HUES64 (cell line): ENCODE measurements around the gene RNF20. TPM values are rescaled to one million over a fixed set of nuclear protein-coding genes. Genes with fewer than 3 reads are reported as not detected.
A peak's percentile ranks its signal among the peaks of the same experiment; 100 is the strongest.

Experiments
- H3K27ac ChIP-seq: 2 replicates; pipeline ENCODE4 v1.7.0; 2013; ENCODE audit warnings: low read depth, low read length, inconsistent platforms
- H3K27me3 ChIP-seq: 2 replicates; pipeline ENCODE4 v1.6.1; 2013; ENCODE audit warnings: mild to moderate bottlenecking, low read length; ENCODE audit not compliant: insufficient read depth
- H3K36me3 ChIP-seq: 2 replicates; pipeline ENCODE4 v1.6.1; 2013; ENCODE audit warnings: mild to moderate bottlenecking, low read length; ENCODE audit not compliant: insufficient read depth
- H3K4me1 ChIP-seq: 2 replicates; pipeline ENCODE4 v1.6.1; 2013; ENCODE audit warnings: mild to moderate bottlenecking, low read length, moderate library complexity; ENCODE audit not compliant: insufficient read depth
- H3K4me3 ChIP-seq: 2 replicates; pipeline ENCODE4 v1.5.1; 2013; ENCODE audit warnings: mild to moderate bottlenecking, low read length, moderate library complexity
- H3K9ac ChIP-seq: 2 replicates; pipeline ENCODE4 v1.6.1; 2013; ENCODE audit warnings: mild to moderate bottlenecking, low read depth, low read length
- H3K9me3 ChIP-seq: 2 replicates; pipeline ENCODE4 v1.6.1; 2013; ENCODE audit warnings: low read depth, low read length; ENCODE audit not compliant: insufficient read depth
- WGBS: fragments of 150-250, 120-280 bp; methylation state at CpG from one replicate; pipeline ENCODE4 v1.1.7; 2013; ENCODE audit warnings: missing lambda C conversion rate; 5-methylcytosine and 5-hydroxymethylcytosine counted together
- polyA plus RNA-seq, 2 experiments: library from polyadenylated mRNA; stranded (reverse); fragments of 50-300 nt; gene quantifications; one replicate each; pipeline ENCODE4 v1.2.3, GENCODE V29; 2013

Gene RNF20, protein sequence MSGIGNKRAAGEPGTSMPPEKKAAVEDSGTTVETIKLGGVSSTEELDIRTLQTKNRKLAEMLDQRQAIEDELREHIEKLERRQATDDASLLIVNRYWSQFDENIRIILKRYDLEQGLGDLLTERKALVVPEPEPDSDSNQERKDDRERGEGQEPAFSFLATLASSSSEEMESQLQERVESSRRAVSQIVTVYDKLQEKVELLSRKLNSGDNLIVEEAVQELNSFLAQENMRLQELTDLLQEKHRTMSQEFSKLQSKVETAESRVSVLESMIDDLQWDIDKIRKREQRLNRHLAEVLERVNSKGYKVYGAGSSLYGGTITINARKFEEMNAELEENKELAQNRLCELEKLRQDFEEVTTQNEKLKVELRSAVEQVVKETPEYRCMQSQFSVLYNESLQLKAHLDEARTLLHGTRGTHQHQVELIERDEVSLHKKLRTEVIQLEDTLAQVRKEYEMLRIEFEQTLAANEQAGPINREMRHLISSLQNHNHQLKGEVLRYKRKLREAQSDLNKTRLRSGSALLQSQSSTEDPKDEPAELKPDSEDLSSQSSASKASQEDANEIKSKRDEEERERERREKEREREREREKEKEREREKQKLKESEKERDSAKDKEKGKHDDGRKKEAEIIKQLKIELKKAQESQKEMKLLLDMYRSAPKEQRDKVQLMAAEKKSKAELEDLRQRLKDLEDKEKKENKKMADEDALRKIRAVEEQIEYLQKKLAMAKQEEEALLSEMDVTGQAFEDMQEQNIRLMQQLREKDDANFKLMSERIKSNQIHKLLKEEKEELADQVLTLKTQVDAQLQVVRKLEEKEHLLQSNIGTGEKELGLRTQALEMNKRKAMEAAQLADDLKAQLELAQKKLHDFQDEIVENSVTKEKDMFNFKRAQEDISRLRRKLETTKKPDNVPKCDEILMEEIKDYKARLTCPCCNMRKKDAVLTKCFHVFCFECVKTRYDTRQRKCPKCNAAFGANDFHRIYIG
- polyA plus RNA-seq (2013, experiment 1 of 2) = 31.2 TPM
- 31.1 TPM for polyA plus RNA-seq (2013, experiment 2 of 2)

DNA sequence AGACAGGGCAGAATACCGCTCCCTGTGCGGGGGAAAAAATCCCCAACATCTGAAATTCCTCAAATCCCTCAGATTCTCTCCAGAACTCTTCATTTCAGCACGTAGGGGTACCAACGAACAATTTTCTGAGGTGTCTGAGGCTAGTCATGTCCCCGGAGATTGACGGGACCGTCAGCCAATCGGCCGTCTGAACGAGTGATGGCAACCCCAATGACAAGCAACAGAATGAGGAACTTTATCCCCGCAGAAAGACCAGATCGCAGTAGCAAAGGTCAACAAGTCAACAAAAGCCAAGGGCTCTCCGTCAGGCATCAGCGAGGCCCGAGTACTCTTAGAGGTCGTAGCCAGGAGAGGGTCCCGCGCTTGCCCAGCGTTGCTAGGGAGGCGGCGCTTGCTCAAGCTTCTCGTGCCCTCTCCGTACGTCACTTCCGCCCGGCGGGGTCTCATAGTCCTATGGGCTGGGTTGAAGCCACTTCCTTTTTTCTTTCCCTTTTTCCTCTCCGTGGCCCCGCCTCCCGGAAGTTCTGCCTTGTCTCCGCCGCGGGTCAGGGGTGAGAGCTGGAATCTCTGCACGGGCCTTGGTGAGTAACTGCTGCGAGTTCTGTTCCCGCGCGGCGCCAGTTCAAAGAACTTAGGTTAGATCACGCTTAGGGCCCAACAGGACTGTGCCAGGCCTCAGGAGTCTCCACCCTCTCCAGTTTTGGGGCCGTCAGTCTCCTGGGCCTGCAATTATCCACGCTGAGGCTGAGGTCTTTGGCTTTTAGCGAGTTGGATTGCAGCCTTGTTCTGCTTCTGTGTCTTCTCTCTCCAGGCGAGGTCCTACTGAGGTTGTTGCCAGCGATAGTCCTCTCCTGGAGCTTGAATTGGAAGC, at the start of gene RNF20:
RNF20 (plus strand) TSS at position 520 of the 871 bp plus-strand sequence. CDS start 1,571 bp downstream, outside the sequence.
- Histone ChIP-seq H3K9me3 (no peaks in the 10 kb centered on the region), H3K4me3 (peak within 1 kb of the TSS; percentile 98), H3K4me1 (peaks cover 5% of the 10 kb centered on the region; the same call in 1 of the 2 replicates), H3K27ac (peak within 1 kb of the TSS; percentile 87), H3K9ac (peak within 1 kb of the TSS; percentile 81), H3K27me3 (no peaks in the 10 kb centered on the region), H3K36me3 (peaks cover 35% of the 10 kb centered on the region)
- under 1% methylated on average over 45 of the region's 45 CpGs for WGBS

DNA sequence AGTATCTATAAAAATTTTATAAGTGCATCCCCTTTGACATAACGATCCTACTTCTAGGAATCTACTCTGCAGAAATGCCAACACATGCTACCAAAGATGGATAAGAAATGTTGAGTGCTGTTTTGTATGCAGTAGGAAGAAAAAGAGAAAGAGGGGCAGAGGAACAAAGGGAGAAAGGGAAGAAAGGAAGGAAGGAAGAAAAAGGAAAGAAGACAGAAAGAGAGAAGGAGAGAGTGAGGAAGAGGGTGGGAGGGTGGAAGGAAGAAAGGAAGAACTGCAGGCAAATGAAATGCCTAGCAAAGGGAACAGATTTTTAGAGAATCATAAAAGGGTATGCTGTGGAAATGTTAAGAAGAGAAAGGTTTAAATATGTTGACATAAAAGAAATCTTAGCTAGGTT, 49.6 kb upstream of the RNF20 start:
- Histone ChIP-seq H3K4me1 (peaks cover 14% of the 10 kb centered on the region), H3K27ac (no peak overlapping the region), H3K4me3 (no peak overlapping the region), H3K36me3 (no peaks in the 10 kb centered on the region), H3K9me3 (no peaks in the 10 kb centered on the region), H3K9ac (no peak overlapping the region), H3K27me3 (peaks cover 20% of the 10 kb centered on the region)
- WGBS = no CpG with 5 or more reads among the region's 1 CpG

DNA sequence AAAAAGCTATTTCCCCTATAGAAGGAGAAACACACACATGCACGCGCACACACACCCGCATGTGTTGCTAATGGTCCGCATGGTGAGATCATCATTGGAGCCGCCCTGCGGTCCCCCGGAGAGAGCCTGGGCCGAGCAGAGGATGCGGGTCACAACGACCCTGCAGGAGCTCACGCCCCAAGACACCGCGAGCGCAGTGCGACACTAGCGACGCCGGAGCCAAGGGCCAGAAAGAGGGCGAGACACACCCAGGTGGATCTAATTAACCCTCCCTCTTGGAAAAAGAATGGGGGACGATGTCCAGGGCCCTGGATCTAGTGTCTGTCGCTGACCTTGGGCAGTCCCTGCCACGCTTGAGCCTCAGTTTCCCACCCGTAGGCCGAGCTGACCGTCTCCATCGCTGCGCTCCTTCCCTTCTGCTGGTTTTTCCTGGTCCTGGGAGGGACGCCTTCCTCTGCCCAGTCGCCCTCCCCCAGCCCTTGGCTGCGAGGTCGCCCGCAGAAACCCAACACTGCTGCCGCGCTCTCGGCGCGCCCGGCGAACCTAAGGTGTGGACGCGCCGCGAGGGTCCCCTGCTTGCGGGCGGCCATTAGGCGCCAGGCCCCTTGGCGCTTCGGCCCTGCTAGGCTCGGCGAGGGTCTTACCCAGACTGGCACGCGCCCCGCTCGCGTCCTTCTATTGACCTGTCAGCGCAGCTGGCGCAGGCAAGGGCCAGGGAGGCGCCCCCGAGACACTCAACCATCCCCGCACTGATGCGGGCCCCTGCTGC, 47.5 kb upstream of the RNF20 start:
- Histone ChIP-seq H3K9me3 (no peaks in the 10 kb centered on the region), H3K27ac (no peak overlapping the region), H3K27me3 (peaks cover 20% of the 10 kb centered on the region), H3K4me3 (peak overlapping the region; percentile 79), H3K9ac (peak overlapping the region; percentile 76), H3K4me1 (peaks cover 8% of the 10 kb centered on the region), H3K36me3 (no peaks in the 10 kb centered on the region)
- WGBS = 2% methylated on average over 61 of the region's 61 CpGs

DNA sequence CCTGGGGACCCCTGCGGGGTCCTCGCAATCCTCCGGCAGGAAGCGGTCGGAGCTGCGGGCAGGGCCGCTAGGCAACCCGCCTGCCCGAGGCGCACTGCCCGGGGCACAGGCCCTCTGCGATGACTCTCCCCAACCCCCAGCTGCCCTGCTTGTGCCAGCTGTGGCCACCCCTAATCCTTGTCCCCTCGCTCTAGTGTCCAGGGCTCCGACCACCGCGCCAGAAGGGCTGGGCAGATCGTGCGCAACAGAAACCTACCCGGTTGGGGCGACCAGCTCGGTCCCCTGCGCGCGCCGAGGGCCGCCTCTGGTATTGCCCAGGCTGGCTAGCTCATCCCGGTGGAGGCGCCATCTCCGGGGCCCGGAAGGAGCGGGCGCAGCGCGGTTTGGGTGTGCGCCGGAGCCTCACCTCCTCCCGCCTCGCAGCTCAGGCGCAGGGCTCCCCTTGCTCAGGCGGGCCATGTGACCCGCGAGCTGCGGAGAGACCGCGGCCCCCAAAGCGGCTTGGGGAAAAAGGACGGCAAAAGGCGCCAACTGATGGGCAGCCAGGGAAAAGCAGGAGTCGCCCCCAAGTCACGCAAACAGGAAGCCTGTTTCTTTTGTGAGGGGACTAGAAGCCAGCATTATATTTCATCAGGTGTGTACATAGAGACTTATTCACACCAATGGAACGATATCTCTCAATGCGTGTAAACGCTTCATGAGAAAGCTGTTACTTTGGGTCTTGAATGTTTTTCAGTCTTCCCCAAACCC, 46.8 kb upstream of the RNF20 start:
- H3K4me3 ChIP-seq = peak overlapping the region; percentile 79
- peak overlapping the region; percentile 76 for H3K9ac ChIP-seq
- H3K36me3 ChIP-seq = no peaks in the 10 kb centered on the region
- H3K9me3 ChIP-seq = no peaks in the 10 kb centered on the region
- peaks cover 8% of the 10 kb centered on the region for H3K4me1 ChIP-seq
- H3K27ac ChIP-seq = no peak overlapping the region
- peaks cover 20% of the 10 kb centered on the region for H3K27me3 ChIP-seq
- WGBS = 3% methylated on average over 53 of the region's 53 CpGs

DNA sequence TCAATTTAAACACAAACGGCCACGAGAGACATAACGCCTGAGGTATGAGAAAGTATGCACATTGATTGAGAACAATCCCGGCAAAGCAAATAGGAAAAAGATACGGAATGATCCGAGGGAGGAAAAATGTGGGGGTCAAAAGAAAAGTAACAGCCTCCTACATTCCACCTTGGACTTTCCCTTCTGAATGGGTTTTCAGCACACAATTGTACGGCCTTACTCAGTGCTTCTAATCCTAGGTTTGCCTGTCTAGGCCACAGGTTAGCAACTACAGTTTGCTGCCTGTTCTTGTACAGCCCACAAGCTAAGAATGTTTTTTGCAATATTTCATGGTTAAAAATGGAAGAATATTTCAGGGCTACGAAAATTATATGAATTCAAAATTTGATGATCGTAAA, 46.2 kb upstream of the RNF20 start:
- 70% methylated on average over 9 of the region's 9 CpGs for WGBS
- peak overlapping the region; percentile 79 for H3K4me3 ChIP-seq

DNA sequence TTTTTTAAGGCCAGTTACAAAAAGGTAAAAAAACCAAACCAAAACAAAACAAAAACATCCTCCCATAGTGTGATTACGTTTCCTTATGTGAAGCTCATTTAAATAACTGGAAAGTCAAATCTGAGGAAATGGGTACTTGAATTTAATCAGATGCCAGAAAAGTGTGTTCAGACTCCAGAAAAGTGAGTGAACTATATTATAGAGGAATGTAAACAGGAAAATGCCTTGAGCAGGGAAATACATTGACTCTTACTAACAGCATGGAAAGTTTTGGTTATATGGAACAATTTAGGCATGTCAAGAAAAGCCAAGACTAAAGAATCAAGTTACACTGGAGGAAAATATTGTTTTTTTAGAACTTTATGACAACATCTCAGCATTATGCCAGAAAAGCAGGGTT, 37.8 kb upstream of the RNF20 start:
- no peaks in the 10 kb centered on the region for H3K27me3 ChIP-seq
- no peak overlapping the region for H3K9ac ChIP-seq
- H3K4me1 ChIP-seq = no peaks in the 10 kb centered on the region
- no peak overlapping the region for H3K4me3 ChIP-seq
- no peaks in the 10 kb centered on the region for H3K9me3 ChIP-seq
- 87% methylated on average over 1 of the region's 1 CpG for WGBS
- no peaks in the 10 kb centered on the region for H3K36me3 ChIP-seq
- no peak overlapping the region for H3K27ac ChIP-seq

More for the DNA sequence above, 46.2 kb upstream of the RNF20 start:
- Histone ChIP-seq H3K36me3 (no peaks in the 10 kb centered on the region), H3K9ac (peak overlapping the region; percentile 76), H3K9me3 (no peaks in the 10 kb centered on the region), H3K27me3 (peaks cover 20% of the 10 kb centered on the region), H3K27ac (no peak overlapping the region), H3K4me1 (peaks cover 8% of the 10 kb centered on the region)

DNA sequence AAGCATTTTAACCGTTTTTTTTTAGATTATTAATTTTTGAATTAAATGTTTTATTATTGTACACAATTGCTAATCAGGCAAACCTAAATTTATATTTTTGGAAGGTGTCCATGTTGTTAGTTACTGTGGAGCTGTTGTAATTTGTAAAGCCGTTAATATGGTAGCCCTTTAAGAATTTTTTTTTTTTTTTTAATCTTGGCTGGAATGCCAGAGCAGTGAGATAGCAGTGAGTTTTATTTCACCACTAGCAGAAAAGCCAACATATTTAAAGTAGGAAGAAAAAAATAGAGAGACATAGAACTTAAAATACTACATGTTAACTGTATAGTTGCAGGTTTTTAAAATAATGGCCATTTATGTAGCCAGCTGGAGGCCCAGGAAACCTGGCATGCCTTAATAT, 35.3 kb upstream of the RNF20 start:
- WGBS = 89% methylated on average over 2 of the region's 2 CpGs
- no peaks in the 10 kb centered on the region for H3K9me3 ChIP-seq
- H3K27me3 ChIP-seq = no peaks in the 10 kb centered on the region
- H3K9ac ChIP-seq = no peak overlapping the region
- H3K4me1 ChIP-seq = no peaks in the 10 kb centered on the region
- no peaks in the 10 kb centered on the region for H3K36me3 ChIP-seq
- no peak overlapping the region for H3K27ac ChIP-seq
- no peak overlapping the region for H3K4me3 ChIP-seq

DNA sequence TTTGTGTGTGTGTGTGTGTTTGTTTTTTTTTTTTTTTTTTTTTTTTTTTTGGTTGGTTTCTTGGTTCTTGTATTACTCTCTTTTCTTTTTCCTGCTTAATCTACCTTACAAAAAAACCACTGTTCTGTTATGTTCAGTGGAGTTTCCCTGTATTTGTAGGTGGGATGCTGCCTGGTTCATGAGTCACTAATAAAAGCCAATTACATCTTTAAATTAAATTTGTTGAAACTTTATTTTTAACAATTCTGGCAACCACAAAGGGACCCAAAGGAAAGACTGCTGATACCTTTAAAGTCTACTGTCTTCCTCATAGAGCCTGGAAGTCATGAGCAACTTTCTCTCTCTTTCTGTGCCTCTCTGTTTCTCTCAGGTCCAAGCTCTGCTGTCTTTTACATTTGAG, 29.5 kb upstream of the RNF20 start:
- no peak overlapping the region for H3K27ac ChIP-seq
- no peaks in the 10 kb centered on the region for H3K36me3 ChIP-seq
- no peak overlapping the region for H3K4me3 ChIP-seq
- no peaks in the 10 kb centered on the region for H3K4me1 ChIP-seq
- no peaks in the 10 kb centered on the region for H3K27me3 ChIP-seq
- no peaks in the 10 kb centered on the region for H3K9me3 ChIP-seq
- H3K9ac ChIP-seq = no peak overlapping the region

DNA sequence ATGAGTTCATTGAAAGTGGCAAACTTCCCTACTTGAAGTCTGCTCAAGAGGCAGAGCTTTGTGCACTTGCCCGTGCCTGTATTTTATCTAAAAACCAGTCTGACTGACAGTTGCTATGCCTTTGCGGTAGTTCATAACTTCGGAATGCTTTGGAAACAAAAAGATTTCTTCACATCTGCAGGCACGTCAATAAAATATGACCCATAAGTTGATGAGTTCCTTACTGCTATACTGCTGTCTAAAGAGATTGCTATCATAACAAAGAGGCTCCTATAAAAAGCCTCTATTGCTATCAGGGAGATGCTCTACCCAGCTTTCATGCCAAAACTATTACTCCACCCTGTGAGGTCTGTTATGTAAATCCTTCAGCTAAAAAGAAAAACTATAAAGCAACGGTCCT, 25.4 kb upstream of the RNF20 start:
- H3K4me1 ChIP-seq = peaks cover 19% of the 10 kb centered on the region
- WGBS = 94% methylated on average over 5 of the region's 5 CpGs
- H3K4me3 ChIP-seq = no peak overlapping the region
- no peak overlapping the region for H3K27ac ChIP-seq
- no peaks in the 10 kb centered on the region for H3K9me3 ChIP-seq
- H3K27me3 ChIP-seq = no peaks in the 10 kb centered on the region
- no peaks in the 10 kb centered on the region for H3K36me3 ChIP-seq
- no peak overlapping the region for H3K9ac ChIP-seq
